OCI-LY1 (cell line): Measurements from ENCODE around the gene KIAA1586.

Experiments
- H2AFZ ChIP-seq: fragments of 200-600 bp; sonication (generic), shearing (Covaris generic); 2 replicates; pipeline ENCODE4 v1.6.0; 2014; ENCODE audit warnings: antibody characterized with exemption, mild to moderate bottlenecking, low read length
- H3F3A ChIP-seq: fragments of 200-600 bp; sonication (generic), shearing (Covaris generic); 2 replicates; pipeline ENCODE4 v1.6.0; 2014; ENCODE audit warnings: mild to moderate bottlenecking, antibody characterized with exemption, low read length, moderate library complexity; ENCODE audit not compliant: insufficient read depth
- H3K27ac ChIP-seq: fragments of 200-600 bp; sonication (generic); 2 replicates; pipeline ENCODE4 v1.5.1; 2014; ENCODE audit warnings: low read length, mixed run types, mild to moderate bottlenecking, low read depth; ENCODE audit not compliant: poor library complexity, severe bottlenecking
- H3K27me3 ChIP-seq: fragments of 200-600 bp; sonication (generic); 2 replicates; pipeline ENCODE4 v1.6.0; 2014; ENCODE audit warnings: antibody characterized with exemption, mild to moderate bottlenecking, low read length, moderate library complexity; ENCODE audit not compliant: insufficient read depth
- H3K36me3 ChIP-seq: fragments of 200-600 bp; sonication (generic); 2 replicates; pipeline ENCODE4 v1.6.1; 2014; ENCODE audit warnings: mild to moderate bottlenecking, antibody characterized with exemption, low read length, moderate library complexity, mixed read lengths; ENCODE audit not compliant: insufficient read depth
- H3K4me1 ChIP-seq: fragments of 200-600 bp; sonication (generic); 2 replicates; pipeline ENCODE4 v1.5.1; 2014; ENCODE audit warnings: mild to moderate bottlenecking, low read length, moderate library complexity; ENCODE audit not compliant: insufficient read depth, severe bottlenecking
- H3K4me2 ChIP-seq: fragments of 200-600 bp; sonication (generic), shearing (Covaris generic); 2 replicates; pipeline ENCODE4 v1.6.1; 2014; ENCODE audit warnings: low read length
- H3K4me3 ChIP-seq: fragments of 200-600 bp; sonication (generic); 2 replicates; pipeline ENCODE4 v1.5.1; 2014; ENCODE audit warnings: low read length, low read depth, mild to moderate bottlenecking, mixed read lengths; ENCODE audit not compliant: poor library complexity, severe bottlenecking
- H3K79me2 ChIP-seq: fragments of 200-600 bp; shearing (Covaris generic); 2 replicates; pipeline ENCODE4 v1.6.1; 2016; ENCODE audit warnings: mixed run types, low read length, mixed read lengths; ENCODE audit not compliant: insufficient read depth
- H3K9ac ChIP-seq: fragments of 200-600 bp; sonication (generic), shearing (Covaris generic); 2 replicates; pipeline ENCODE4 v1.6.1; 2014; ENCODE audit warnings: mild to moderate bottlenecking, low read length, mixed read lengths
- H3K9me2 ChIP-seq: fragments of 200-600 bp; sonication (generic), shearing (Covaris generic); 2 replicates; pipeline ENCODE4 v1.6.1; 2014; ENCODE audit warnings: low read depth, mild to moderate bottlenecking, low read length, mixed read lengths
- H3K9me3 ChIP-seq: fragments of 200-600 bp; shearing (Covaris generic); 2 replicates; pipeline ENCODE4 v1.6.1; 2014; ENCODE audit warnings: low read length, mixed read lengths
- H4K20me1 ChIP-seq: fragments of 200-600 bp; sonication (generic), shearing (Covaris generic); 2 replicates; pipeline ENCODE4 v1.6.0; 2016; ENCODE audit warnings: mild to moderate bottlenecking, low read length; ENCODE audit not compliant: insufficient read depth
- EZH2 ChIP-seq: fragments of 200-600 bp; sonication (generic), shearing (Covaris generic); IDR thresholded peaks from 2 replicates; pipeline ENCODE4 v1.8.0; 2017; ENCODE audit warnings: borderline replicate concordance, mixed run types, mild to moderate bottlenecking, antibody characterized with exemption, low read length, moderate library complexity, mixed read lengths
- TF ChIP-seq, protein P1 (sequence below): fragments of 200-600 bp; sonication (generic), shearing (Covaris generic); IDR thresholded peaks from 2 replicates; pipeline ENCODE4 v1.5.1; 2017; ENCODE audit warnings: mild to moderate bottlenecking, antibody characterized with exemption, low read length, moderate library complexity, mixed read lengths

KIAA1586 gene

GRCh38 chr6:57068061-57068460 is 21.6 kb downstream of the KIAA1586 start:
- no peaks in the 10 kb centered on the region for H3K9me3 ChIP-seq
- H3K9ac ChIP-seq = no peak overlapping the region
- H3K4me2 ChIP-seq = no peak overlapping the region
- no peaks in the 10 kb centered on the region for H3F3A ChIP-seq
- H4K20me1 ChIP-seq = no peaks in the 10 kb centered on the region
- no peak overlapping the region for H2AFZ ChIP-seq
- H3K4me3 ChIP-seq = no peak overlapping the region
- no peak for TF ChIP-seq EZH2
- TF ChIP-seq, protein P1, sequence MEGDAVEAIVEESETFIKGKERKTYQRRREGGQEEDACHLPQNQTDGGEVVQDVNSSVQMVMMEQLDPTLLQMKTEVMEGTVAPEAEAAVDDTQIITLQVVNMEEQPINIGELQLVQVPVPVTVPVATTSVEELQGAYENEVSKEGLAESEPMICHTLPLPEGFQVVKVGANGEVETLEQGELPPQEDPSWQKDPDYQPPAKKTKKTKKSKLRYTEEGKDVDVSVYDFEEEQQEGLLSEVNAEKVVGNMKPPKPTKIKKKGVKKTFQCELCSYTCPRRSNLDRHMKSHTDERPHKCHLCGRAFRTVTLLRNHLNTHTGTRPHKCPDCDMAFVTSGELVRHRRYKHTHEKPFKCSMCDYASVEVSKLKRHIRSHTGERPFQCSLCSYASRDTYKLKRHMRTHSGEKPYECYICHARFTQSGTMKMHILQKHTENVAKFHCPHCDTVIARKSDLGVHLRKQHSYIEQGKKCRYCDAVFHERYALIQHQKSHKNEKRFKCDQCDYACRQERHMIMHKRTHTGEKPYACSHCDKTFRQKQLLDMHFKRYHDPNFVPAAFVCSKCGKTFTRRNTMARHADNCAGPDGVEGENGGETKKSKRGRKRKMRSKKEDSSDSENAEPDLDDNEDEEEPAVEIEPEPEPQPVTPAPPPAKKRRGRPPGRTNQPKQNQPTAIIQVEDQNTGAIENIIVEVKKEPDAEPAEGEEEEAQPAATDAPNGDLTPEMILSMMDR = no peak
- H3K27ac ChIP-seq = no peak overlapping the region
- no peaks in the 10 kb centered on the region for H3K9me2 ChIP-seq
- H3K4me1 ChIP-seq = no peaks in the 10 kb centered on the region
- no peaks in the 10 kb centered on the region for H3K27me3 ChIP-seq
- H3K79me2 ChIP-seq = no peaks in the 10 kb centered on the region
- no peaks in the 10 kb centered on the region for H3K36me3 ChIP-seq

DNA sequence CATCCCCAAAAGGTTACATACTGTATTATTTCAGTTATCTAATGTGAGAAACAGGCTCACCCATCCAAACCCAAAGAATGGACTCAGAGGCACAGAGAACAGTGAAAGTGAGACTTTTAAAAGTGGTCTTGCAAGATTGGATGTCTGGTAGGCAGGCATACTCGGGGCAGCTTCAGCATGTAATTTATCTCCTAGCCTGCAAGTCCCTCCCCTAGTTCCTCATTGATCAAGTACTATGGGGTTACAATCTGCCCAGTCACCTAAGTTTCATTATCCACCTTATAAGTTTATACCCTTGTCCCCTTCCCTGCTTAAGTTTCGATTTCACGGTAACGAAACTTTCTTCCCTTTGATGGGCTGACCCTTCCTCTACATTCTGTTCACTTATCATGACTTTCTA is 22.7 kb downstream of the KIAA1586 start:
- H3K27me3 ChIP-seq = no peaks in the 10 kb centered on the region
- no peaks in the 10 kb centered on the region for H3K9me2 ChIP-seq
- H3K4me2 ChIP-seq = no peak overlapping the region
- no peaks in the 10 kb centered on the region for H3K36me3 ChIP-seq
- H3K9me3 ChIP-seq = no peaks in the 10 kb centered on the region
- H3K4me1 ChIP-seq = no peaks in the 10 kb centered on the region
- H3K79me2 ChIP-seq = no peaks in the 10 kb centered on the region
- H3K9ac ChIP-seq = no peak overlapping the region
- no peaks in the 10 kb centered on the region for H3F3A ChIP-seq
- H2AFZ ChIP-seq = no peak overlapping the region
- TF ChIP-seq, protein P1 = no peak
- no peak for TF ChIP-seq EZH2
- H3K27ac ChIP-seq = no peak overlapping the region
- no peaks in the 10 kb centered on the region for H4K20me1 ChIP-seq
- no peak overlapping the region for H3K4me3 ChIP-seq

GRCh38 chr6:57069920-57070331 is 23.4 kb downstream of the KIAA1586 start:
- no peak overlapping the region for H3K9ac ChIP-seq
- H4K20me1 ChIP-seq = no peaks in the 10 kb centered on the region
- no peaks in the 10 kb centered on the region for H3K36me3 ChIP-seq
- no peaks in the 10 kb centered on the region for H3K79me2 ChIP-seq
- H3K4me2 ChIP-seq = no peak overlapping the region
- TF ChIP-seq, protein P1 = no peak
- TF ChIP-seq EZH2 = no peak
- no peaks in the 10 kb centered on the region for H3F3A ChIP-seq
- no peaks in the 10 kb centered on the region for H3K4me1 ChIP-seq
- no peak overlapping the region for H3K27ac ChIP-seq
- H2AFZ ChIP-seq = no peak overlapping the region
- no peaks in the 10 kb centered on the region for H3K27me3 ChIP-seq
- H3K9me3 ChIP-seq = no peaks in the 10 kb centered on the region
- H3K9me2 ChIP-seq = no peaks in the 10 kb centered on the region
- H3K4me3 ChIP-seq = no peak overlapping the region
